HUES6 (cell line): ENCODE measurements around the gene IQGAP3.
"Not testable (repeated sequence)": the region's sequence is repeated elsewhere in the genome, so short reads cannot be mapped to it uniquely, and the experiment has no call there.

Experiments used
- H3K27ac ChIP-seq: 2 replicates; pipeline ENCODE4 v1.7.0; 2013; ENCODE audit warnings: low read depth, mild to moderate bottlenecking, low read length, inconsistent platforms
- H3K27me3 ChIP-seq: 2 replicates; pipeline ENCODE4 v1.6.1; 2013; ENCODE audit warnings: low read length; ENCODE audit not compliant: control insufficient read depth, insufficient read depth
- H3K36me3 ChIP-seq: 2 replicates; pipeline ENCODE4 v1.6.1; 2013; ENCODE audit warnings: low read length; ENCODE audit not compliant: control insufficient read depth, insufficient read depth
- H3K4me1 ChIP-seq: 2 replicates; pipeline ENCODE4 v1.6.1; 2013; ENCODE audit warnings: low read length; ENCODE audit not compliant: control insufficient read depth, insufficient read depth
- H3K4me3 ChIP-seq: 2 replicates; pipeline ENCODE4 v1.5.1; 2013; ENCODE audit warnings: low read depth, low read length
- H3K9ac ChIP-seq: one replicate; pipeline ENCODE4 v1.6.1; 2013; ENCODE audit warnings: mild to moderate bottlenecking, low read length
- H3K9me3 ChIP-seq: 2 replicates; pipeline ENCODE4 v1.6.1; 2013; ENCODE audit warnings: low read depth, low read length; ENCODE audit not compliant: control insufficient read depth, insufficient read depth

IQGAP3 gene

DNA sequence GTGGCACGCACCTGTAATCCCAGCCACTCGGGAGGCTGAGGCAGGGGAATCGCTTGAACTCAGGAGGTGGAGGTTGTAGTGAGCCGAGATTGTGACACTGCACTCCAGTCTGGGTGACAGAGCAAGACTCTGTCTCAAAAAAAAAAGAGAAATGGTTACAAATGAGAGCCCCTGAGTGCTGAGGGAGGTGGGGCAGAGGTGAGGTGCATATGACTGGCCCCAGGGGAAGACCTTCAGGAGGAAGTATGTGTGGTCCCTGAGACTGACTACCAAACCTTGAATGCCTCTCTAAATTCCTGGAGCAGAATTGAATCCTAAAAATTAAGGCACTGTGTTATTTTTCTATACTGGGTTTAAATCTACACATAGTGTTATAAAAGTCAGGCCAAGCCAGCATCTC, 35.0 kb upstream of the IQGAP3 start:
- not testable (repeated sequence) for H3K27me3 ChIP-seq, H3K9me3 ChIP-seq, H3K4me3 ChIP-seq, H3K9ac ChIP-seq, H3K27ac ChIP-seq, H3K4me1 ChIP-seq, H3K36me3 ChIP-seq

DNA sequence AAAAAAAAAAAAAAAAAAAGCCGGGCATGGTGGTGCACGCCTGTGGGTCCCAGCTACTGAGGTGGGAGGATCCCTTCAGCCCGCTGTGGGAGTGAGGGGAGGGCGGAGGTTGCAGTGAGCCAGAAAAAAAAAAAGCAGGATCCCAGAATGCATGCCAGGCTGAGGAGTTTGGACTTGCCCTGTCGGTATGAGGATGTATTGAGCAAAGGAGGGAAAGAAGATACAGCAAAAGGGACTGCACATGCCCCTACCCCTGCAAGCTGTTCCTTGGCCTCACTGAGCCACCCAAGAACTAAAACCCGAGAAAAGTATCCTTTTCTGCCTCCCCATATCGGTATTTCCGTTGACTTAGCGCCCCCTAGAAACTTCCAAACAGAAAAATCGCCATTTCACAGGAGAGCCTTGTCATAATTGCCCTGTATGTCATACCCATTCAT, 30.2 kb upstream of the IQGAP3 start:
- Histone ChIP-seq H3K27me3 (no peaks in the 10 kb centered on the region), H3K36me3 (peaks cover 20% of the 10 kb centered on the region), H3K4me3 (peak overlapping the region; percentile 9; the same call in 1 of the 2 replicates), H3K9ac (no peak overlapping the region), H3K27ac (no peak overlapping the region), H3K4me1 (no peaks in the 10 kb centered on the region), H3K9me3 (no peaks in the 10 kb centered on the region)

DNA sequence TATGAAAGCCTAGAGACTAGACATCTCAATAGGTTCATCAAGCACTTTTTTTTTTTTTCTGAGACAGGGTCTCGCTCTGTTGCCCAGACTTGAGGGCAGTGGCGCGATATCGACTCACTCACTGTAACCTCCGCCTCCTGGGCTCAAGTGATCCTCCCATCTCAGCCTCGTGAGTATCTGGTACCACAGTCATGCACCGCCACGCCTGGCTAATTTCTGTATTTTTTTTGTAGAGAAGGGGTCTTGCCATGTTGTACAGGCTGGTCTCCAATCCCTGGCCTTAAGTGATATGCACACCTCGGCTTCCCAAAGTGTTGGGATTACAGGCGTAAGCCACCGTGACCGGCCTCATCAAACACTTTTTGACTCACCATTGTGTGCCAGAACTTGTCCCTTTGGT, 29.5 kb upstream of the IQGAP3 start:
- peaks cover 27% of the 10 kb centered on the region for H3K36me3 ChIP-seq
- no peaks in the 10 kb centered on the region for H3K9me3 ChIP-seq
- no peak overlapping the region for H3K27ac ChIP-seq
- H3K4me3 ChIP-seq: peak overlapping the region; percentile 89
- H3K9ac ChIP-seq: peak overlapping the region; percentile 97
- no peaks in the 10 kb centered on the region for H3K27me3 ChIP-seq
- H3K4me1 ChIP-seq: no peaks in the 10 kb centered on the region

DNA sequence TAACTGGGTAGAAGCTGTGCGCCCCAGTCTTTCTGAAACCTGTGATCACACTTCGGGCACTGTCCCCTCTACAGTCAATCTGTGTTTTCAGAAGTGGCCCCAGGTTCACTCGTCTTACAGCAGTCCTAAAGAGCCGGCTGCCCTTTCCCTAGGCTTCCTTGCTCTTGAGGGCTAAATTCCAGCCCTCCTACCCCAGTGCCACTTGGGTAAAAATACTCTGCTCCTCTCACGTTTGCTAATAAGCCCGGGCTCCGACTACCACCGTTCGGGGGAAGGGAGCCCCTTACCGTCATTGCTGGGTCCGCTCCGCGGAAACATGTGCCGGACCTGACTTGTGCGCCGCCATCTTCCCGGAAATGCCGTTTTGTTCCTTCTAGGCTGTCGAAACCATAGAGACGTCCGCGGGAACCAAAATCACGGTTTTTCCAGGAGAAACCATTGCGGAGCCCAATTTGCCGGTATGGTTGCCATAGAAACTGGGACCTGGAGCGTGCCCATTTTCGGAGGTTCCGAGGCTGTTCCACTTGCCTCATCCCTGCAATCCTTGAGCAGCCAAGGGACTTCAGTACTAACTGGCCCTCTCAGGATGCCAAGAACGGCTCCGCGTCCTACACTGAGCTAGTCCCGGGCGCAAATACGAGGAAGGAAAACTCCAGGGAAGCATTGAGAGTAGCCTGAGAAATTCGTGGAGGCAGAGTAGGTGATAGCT, 28.9 kb upstream of the IQGAP3 start, which contains the start of gene GPATCH4:
Gene GPATCH4 (minus strand): TSS at position 358 of the 709 bp plus-strand sequence.
- Histone ChIP-seq H3K27me3 (no peaks in the 10 kb centered on the region), H3K9ac (peak within 1 kb of the TSS; percentile 97), H3K9me3 (no peaks in the 10 kb centered on the region), H3K36me3 (peaks cover 33% of the 10 kb centered on the region), H3K4me3 (peak within 1 kb of the TSS; percentile 89), H3K4me1 (no peaks in the 10 kb centered on the region), H3K27ac (peak within 1 kb of the TSS; percentile 76)

DNA sequence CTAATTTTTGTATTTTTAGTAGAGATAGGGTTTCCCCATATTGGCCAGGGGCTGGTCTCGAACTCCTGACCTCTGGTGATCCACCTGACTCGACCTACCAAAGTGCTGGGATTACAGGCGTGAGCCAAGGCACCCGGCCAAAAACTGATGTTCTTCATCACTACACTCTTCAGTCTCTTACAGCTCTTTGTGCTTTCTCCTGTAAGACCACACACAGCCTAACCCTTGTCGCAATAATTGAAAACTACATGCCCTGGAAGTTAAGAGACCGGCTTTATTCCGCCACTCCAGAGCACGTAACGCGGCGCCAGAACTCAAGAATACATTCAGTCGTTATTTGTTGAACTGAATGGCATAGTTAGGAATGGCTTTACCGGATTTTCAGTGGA, 28.4 kb upstream of the IQGAP3 start:
- peak overlapping the region; percentile 89 for H3K4me3 ChIP-seq
- peak overlapping the region; percentile 76 for H3K27ac ChIP-seq

DNA sequence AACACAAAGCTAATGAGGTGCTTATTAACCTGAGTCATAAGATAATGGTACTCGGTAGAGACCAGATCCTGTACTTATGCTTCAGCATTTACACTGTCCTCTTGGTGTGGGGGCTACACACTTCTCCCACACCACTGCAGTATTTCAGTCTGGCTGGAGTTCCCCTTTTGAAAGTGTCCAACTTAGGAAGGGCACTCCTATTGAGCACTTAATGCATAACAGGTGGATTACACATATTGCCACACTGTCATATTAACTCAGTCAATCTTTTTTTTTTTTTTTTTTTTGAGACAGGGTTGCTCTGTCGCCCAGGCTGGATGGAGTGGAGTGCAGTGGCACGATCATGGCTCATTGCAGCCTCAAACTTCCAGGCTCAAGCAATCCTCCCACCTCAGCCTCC, 27.4 kb upstream of the IQGAP3 start:
- H3K27me3 ChIP-seq: no peaks in the 10 kb centered on the region
- H3K9ac ChIP-seq: no peak overlapping the region
- 0 out of 2 replicates have a peak overlapping the region, but pooled peaks have one; percentile 89 for H3K4me3 ChIP-seq
- H3K9me3 ChIP-seq: no peaks in the 10 kb centered on the region
- no peak overlapping the region for H3K27ac ChIP-seq
- H3K36me3 ChIP-seq: peaks cover 47% of the 10 kb centered on the region
- H3K4me1 ChIP-seq: no peaks in the 10 kb centered on the region

More for the DNA sequence above, 28.4 kb upstream of the IQGAP3 start:
- Histone ChIP-seq H3K9ac (peak overlapping the region; percentile 97), H3K27me3 (no peaks in the 10 kb centered on the region), H3K9me3 (no peaks in the 10 kb centered on the region), H3K4me1 (no peaks in the 10 kb centered on the region), H3K36me3 (peaks cover 38% of the 10 kb centered on the region)

DNA sequence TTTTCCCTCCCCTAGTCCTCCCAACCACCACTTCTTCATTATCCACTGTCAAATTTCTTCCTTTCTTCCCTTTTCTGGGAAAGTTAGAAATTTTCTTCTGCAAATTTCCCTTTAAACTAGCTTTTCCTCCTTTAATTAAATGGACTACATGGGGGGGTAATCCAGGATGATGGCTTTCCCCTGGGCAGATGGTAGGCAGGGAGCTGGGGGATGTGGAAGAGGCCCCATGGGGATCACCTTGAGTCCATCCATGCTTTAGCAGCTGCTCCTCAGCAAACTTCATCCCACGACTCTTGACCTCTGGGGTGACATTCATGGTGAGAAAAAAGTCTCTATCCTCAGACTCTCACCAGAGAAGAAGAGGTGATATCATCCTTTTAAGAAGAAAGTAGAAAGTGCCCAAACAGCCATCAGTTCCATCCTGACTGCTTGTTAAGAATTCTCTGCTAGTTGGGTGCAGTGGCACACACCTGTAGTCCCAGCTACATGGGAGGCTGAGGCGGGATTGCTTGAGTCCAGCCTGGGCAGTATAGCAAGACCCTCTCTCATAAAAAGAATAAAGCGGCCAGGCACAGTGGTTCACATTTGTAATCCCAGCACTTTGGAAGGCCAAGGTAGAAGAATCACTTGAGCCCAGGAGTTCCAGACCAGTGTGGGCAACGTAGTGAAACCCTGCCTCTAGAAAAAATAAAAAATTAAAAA, 26.5 kb upstream of the IQGAP3 start:
- no peak overlapping the region for H3K27ac ChIP-seq
- no peaks in the 10 kb centered on the region for H3K4me1 ChIP-seq
- peaks cover 57% of the 10 kb centered on the region for H3K36me3 ChIP-seq
- H3K9ac ChIP-seq: no peak overlapping the region
- no peak overlapping the region for H3K4me3 ChIP-seq
- H3K9me3 ChIP-seq: no peaks in the 10 kb centered on the region
- H3K27me3 ChIP-seq: no peaks in the 10 kb centered on the region

DNA sequence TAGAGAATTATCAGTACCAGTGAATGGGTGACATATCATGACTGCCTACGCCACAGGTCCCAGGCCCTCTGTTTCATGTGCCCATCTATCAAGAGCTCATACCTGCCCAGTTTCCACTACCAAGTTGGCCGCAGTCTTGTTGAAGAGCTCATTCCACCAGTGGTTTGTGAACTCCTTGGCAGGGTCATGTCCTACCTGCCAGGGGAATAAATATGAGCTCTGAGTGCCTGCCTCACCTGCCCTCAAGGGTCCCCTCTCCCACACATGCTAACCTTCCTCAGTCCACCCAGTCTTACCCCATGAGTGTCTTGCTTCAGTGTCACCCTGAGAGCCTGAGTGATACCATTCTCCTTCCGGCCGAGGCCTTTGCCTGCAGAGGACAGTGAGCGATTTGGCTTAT, 25.8 kb upstream of the IQGAP3 start:
- H3K9ac ChIP-seq: no peak overlapping the region
- H3K4me1 ChIP-seq: no peaks in the 10 kb centered on the region
- no peak overlapping the region for H3K27ac ChIP-seq
- peaks cover 64% of the 10 kb centered on the region for H3K36me3 ChIP-seq
- no peak overlapping the region for H3K4me3 ChIP-seq
- H3K27me3 ChIP-seq: no peaks in the 10 kb centered on the region
- H3K9me3 ChIP-seq: no peaks in the 10 kb centered on the region

DNA sequence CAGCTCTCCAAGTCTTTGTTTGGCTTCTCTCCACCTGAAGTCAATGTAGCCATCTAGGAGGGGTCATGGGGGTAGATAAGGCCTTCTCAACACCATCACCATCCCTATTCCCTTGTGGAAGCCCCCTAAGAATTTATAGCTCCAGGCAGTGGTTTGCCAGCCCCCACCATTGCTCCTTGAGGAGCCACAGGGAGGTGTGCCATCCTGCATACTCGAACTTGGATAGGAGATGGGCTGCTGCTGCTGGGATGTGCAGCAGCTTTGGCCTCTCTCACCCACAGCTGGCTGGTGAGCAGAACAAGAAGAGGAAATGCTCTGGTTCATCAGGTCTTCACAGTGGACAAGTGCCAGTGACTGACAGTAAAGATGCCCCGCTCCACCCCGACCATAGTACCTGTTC, 24.1 kb upstream of the IQGAP3 start:
- Histone ChIP-seq H3K9me3 (no peaks in the 10 kb centered on the region), H3K4me1 (peaks cover under 1% of the 10 kb centered on the region; the same call in 1 of the 2 replicates), H3K9ac (no peak overlapping the region), H3K36me3 (peaks cover 70% of the 10 kb centered on the region), H3K27me3 (no peaks in the 10 kb centered on the region), H3K27ac (no peak overlapping the region), H3K4me3 (no peak overlapping the region)

DNA sequence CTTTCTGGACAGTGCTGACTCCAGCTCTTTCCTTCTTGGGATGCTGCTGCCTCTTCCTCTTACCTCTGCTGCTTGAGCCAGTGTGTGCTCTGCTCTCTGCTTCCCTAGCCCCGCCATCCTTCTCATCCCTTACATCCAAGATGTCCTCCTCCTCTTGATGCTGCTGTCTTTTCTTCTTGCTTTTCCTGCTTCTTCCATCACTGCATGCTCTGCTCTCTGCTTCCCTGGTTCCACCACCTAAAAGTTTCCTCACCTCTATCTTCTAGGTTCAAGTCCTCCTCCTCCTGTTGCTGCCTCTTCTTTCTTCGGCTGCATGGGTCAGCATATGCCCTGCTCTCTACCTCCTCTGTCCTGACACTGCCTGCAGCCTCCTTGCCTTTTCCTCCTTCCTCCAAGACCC, 22.7 kb upstream of the IQGAP3 start:
- Histone ChIP-seq H3K9ac (no peak overlapping the region), H3K27ac (no peak overlapping the region), H3K27me3 (no peaks in the 10 kb centered on the region), H3K4me3 (no peak overlapping the region), H3K36me3 (peaks cover 70% of the 10 kb centered on the region), H3K4me1 (peaks cover 9% of the 10 kb centered on the region), H3K9me3 (no peaks in the 10 kb centered on the region)

DNA sequence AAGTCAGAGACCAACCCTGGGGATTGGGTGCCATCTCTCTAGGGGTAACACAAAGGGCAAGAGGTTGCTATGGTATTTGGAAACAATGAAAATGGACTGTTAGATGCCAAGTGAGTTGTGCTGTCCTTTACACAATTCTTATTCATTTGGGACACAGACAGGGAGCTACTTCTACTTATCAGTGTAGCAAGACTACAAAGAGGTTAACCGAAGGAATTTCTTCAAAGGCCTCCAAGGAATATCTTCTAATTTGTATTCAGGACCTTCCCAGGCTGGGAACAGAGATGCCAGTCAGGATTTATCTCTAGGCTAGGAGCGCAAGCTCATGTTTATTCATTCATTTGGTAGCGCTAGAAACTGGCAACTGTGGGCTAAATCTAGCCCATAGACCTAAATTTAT, 21.8 kb upstream of the IQGAP3 start:
- peaks cover 65% of the 10 kb centered on the region for H3K36me3 ChIP-seq
- H3K4me3 ChIP-seq: no peak overlapping the region
- H3K9ac ChIP-seq: no peak overlapping the region
- H3K27ac ChIP-seq: no peak overlapping the region
- H3K9me3 ChIP-seq: no peaks in the 10 kb centered on the region
- H3K27me3 ChIP-seq: no peaks in the 10 kb centered on the region
- peaks cover 9% of the 10 kb centered on the region for H3K4me1 ChIP-seq
